GM21390 (cell line): ENCODE results near the gene ATP8B4.

Source experiments
- ATAC-seq: cut with Tn5 transposase; IDR thresholded peaks from one replicate; pipeline ENCODE4 v1.9.1; 2021; ENCODE audit not compliant: unreplicated experiment

ATP8B4 gene

DNA sequence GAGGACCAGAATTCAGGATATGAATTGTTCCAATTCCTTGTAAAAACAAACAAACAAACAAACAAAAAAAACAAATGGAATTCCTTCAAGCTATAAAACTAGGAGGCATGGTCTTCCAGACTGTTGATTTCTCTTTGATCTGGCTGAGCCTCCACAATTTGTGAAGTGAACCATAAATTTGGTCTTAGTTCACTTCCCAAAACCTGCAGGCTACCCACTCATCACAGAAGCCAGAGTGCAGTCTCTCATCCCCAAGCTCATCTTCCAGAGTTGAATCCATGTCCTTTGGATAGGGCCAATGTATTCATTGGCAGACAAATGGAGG, 294.3 kb downstream of the ATP8B4 start:
- no peak for ATAC-seq

DNA sequence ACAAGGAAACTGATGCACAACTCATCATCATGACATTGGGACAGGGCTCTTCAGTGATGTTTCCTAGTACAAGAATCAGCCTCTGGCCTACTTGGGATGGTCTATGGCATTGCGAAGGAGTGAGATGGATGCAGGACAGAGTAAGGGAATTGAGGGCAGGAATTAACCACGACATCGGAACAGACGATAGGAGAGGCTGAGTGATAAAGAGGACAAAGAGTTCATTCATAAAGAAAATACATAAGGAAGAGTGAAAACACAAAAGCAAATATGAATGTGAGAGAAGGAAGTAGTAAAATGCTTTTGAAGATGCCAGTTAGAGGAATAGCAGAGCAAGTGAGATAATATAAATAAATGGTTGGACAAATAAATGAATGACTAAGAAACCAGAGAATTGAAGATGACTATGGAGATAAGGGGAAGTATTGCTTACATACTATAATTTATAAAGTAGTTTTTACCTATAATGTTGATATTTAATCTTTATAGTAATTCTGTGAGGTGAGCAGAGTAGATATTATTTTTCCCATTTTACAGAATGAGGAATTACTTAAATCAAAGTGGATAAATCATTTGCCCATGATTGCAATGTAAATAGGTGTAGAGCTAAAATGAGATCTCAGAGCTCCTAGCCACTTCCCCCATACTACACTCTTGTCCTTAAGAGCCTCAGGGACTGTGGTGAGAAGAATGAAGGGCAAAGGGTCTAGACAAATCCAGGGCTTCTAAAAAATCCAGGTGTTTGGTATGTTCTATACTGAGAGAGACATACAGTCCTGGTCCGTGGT, 294.9 kb downstream of the ATP8B4 start:
- no peak for ATAC-seq

DNA sequence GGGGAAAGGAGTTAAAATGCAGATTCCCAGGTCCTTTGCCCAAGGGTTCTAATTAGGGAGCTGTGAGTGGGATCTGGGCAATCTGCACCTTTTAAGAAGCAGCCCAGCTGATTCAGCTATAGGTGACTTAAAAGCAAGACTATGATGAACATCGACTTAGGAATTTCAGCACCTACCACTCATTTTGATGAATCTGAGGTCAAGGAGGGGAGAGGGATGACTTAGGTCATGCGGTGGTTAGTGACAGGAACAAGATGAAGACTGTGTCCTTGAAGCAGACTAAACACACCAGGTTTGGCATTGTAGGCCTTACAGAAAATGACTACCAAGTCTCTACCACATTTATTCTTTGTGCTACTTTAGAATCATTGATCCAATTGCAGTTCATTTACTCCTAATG, 301.9 kb downstream of the ATP8B4 start:
- ATAC-seq = no peak

DNA sequence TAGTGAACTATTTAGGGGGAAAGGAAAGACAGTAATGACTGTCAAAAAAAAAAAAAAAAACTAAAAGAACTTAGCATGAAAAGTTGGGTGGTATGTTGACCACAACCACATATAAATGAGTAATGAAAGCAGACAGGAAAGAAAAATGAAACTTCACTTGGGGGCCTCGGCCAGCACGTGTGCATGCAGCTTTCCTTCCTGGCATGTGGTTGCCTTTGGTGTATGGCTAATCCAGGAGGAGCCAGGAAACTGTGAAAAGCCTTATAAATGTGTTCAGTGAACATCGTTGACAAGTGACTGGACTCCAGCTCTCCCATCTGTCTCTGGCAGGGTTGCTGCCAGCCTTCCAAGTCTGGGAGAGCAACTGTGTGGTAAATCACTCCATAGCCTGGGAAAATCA, 303.1 kb downstream of the ATP8B4 start:
- ATAC-seq = no peak

DNA sequence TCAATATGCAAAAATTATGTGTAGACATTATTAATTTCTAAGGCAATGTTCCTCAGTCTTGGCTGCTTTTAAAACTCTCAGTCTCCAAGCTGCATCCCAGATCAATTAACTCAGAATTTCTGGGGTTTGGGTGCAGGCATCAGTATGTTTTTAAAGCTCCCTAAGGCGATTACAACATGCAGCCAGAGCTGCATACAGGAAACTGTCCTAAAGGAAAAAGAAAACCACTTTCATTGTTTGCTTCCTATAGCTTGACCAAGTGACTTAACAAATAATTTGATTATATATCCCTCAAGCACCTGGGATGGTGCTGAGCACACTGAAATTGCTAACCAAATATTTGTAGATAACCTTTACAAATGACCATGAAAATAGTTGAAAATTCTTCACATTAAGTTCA, 303.5 kb downstream of the ATP8B4 start:
- no peak for ATAC-seq

DNA sequence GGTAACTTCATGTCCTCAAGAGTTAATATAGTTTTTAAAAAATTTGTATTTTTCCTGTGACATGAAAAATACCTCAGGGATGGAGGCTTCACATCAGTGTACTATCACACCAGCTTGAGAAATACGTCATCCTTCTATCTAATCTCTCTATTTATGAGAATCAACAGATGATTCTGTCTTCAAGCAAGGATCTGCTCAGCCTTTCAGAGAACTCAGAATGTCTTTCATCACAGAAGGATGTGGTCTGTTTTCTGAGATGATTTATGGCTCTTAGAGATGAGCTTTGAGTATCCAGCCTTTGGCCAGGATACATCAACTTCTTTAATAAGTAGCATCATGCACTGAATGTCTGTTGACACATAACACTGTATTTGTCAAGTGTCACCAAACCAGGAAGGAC, 304.3 kb downstream of the ATP8B4 start:
- no peak for ATAC-seq

DNA sequence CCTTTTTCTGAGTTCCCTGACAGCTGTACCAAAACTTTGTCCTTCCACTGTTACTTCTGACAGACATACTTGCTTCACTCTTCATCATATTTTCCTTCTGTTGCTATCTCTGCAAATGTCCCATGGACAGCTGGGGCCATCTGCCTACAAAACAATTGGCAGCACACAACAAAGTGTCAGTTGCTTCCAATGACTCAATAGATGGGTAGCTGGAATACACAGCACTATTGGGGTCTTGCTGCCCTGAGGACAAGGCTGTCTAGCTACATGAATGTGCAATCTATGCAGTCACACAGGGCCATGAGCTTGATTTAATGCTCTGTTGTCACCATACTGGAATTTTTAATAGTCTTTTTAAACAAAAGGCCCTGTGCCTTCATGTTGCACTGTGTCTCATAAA, 305.4 kb downstream of the ATP8B4 start:
- ATAC-seq = no peak

DNA sequence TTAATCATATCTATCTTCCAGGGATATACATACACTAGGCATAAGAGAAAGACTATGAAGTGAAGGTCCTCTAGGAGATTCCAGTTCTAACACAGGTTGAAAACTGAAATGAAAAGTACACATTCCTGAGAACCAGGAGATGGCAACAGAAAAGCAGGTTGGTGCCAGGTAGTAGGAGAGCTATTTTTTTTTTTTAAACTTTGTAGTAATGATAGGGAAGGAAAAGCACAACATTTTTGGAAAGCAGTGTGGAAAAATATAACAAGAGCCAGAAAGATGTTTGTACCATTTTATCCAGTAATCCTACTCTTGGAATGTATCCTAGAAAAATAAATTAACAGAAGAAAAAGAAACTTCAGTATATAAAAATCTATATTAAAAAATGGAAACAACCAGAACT, 308.3 kb downstream of the ATP8B4 start:
- ATAC-seq = no peak

DNA sequence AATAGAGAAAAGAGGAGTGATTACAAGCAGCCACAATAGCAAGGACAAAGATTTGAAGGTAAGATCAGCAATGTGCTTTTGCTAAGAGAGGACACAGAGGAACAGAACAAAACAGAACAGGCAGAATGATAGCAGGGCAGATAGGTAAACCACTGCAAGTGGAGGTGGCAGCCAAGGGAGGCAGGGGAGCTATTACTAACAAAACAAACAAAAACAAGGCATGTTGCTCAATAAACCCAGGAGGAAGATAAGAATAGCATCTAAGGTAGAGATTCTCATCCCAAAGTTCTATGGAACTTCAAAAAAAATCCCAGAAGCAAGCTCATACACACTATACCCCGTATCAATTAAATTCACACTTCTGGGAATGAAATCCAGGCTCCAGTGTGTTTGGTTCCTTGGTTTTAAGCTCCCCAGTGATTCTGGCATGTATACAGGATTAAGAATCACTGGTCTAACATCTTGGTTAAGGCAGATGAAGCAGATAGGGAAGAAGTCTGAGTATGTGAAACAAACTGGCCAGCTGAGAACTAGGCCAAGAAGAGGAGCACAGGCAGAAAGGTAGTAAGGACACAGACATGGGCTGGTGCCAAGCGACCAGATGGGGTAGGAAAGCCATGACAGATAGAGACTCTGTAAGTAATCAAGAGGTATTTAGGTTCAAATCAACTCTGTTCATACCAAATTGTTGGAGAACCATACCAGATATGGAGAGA, 309.0 kb downstream of the ATP8B4 start:
- ATAC-seq = no peak

DNA sequence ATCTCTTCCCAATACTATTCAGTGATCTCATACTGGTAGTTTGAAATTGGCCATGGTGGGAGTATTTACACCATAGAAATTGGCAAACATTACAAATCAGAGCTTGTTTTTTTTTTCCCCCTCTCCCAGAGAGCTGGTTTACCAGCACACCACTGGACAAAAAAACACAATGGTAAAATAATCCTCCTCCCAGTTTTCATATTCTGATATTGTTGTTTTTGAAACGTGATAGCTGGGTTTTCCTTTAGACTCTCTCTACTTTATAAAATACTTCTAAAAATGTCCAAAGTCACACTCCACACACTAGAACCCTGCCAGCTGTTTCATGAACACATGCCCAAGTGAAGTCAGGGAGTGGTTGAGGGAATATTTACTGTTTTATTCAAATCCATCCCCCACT, 310.7 kb downstream of the ATP8B4 start:
- no peak for ATAC-seq
